ENCODE measurements around the gene RPL27A. TPM values are rescaled to one million over a fixed set of nuclear protein-coding genes. Genes with fewer than 3 reads are reported as not detected.

RPL27A gene
- total and polyA plus RNA-seq, 2 of the 8 experiments (the other 6 are each of a cell fraction or from before 2014, with no cell fraction given): 1,756 to 1,777 TPM

- H2BK15ac ChIP-seq (ENCODE audit: low read length): no peak overlapping the region
- TF ChIP-seq POLR2A (IDR thresholded peaks at IDR 0.05; ENCODE audit: control extremely low read depth in 1 of 2, low read depth in 2 of 2, low read length in 2 of 2): peak; percentile 11 to 18; a peak in 1 of 3 replicates
- 0 out of 2 replicates have a peak, but pooled peaks have one; percentile 7 for TF ChIP-seq POLR2AphosphoS5 (IDR thresholded peaks at IDR 0.05; ENCODE audit: low read depth, low read length)
- no peak for TF ChIP-seq CHD2 (IDR thresholded peaks at IDR 0.05; ENCODE audit: low read length)
- H3K27ac ChIP-seq (ENCODE audit: low read depth, low read length): no peak overlapping the region
- no peak overlapping the region for H3K4ac ChIP-seq (replicated peaks; ENCODE audit: insufficient read length, low read depth, low read length)
- H4K91ac ChIP-seq (replicated peaks; ENCODE audit: insufficient read length, low read length): no peak overlapping the region
- no peak overlapping the region for H2BK120ac ChIP-seq (replicated peaks; ENCODE audit: low read depth, low read length)
- CTCF ChIA-PET (ENCODE audit: partially characterized antibody): interaction anchor here (1.2 to 1.4 kb wide), 2 partner anchors 122 to 267 kb away, joined by 3 read pairs; no protein-coding TSS in a partner anchor
- peak overlapping the region; percentile 45; the same call in 1 of the 2 replicates for H4K8ac ChIP-seq (ENCODE audit: extremely low read depth, insufficient read depth, low read length)
- H4K20me1 ChIP-seq (replicated peaks in 1 of 2; ENCODE audit: control insufficient read depth in 1 of 2, insufficient read depth in 2 of 2, low read length in 2 of 2): no peaks in the 10 kb centered on the region
- peaks cover 5% of the 10 kb centered on the region for H3K23me2 ChIP-seq (ENCODE audit: low read depth, low read length)
- H3K27me3 ChIP-seq (replicated peaks in 1 of 4; ENCODE audit: control insufficient read depth in 3 of 4, extremely low read depth in 1 of 4, insufficient read depth in 3 of 4, low read length in 3 of 4): no peaks in the 10 kb centered on the region
- no peaks in the 10 kb centered on the region; the same call in 1 of the 2 replicates for H3K79me1 ChIP-seq (ENCODE audit: low read depth, low read length)
- no peak overlapping the region for H3K4me2 ChIP-seq (ENCODE audit: insufficient read depth in 1 of 2, low read depth in 2 of 2, low read length in 2 of 2)
- POLR2A ChIA-PET (ENCODE audit: partially characterized antibody): interaction anchor here (1.2 to 10.7 kb wide), 8 partner anchors 9 to 170 kb away, joined by 3 to 248 read pairs (median 4); partner anchors contain the start of genes RPL27A and TRIM66
- H3K9ac ChIP-seq (replicated peaks in 1 of 4; ENCODE audit: extremely low read depth in 1 of 4, low read depth in 3 of 4, low read length in 3 of 4): no peak overlapping the region
- no peak overlapping the region for H3K18ac ChIP-seq (ENCODE audit: extremely low read depth, low read length)
- H2AFZ ChIP-seq (ENCODE audit: low read length): no peak overlapping the region
- no peak overlapping the region for H2BK20ac ChIP-seq (ENCODE audit: low read length)
- H2BK12ac ChIP-seq (ENCODE audit: low read depth, low read length): no peak overlapping the region
- FAIRE-seq (no peak), DNase-seq (ENCODE audit: low read depth in 1 of 2, low spot score in 2 of 2) (no peak)
- H3K36me3 ChIP-seq (ENCODE audit: control insufficient read depth in 2 of 4, insufficient read depth in 4 of 4, low read length in 3 of 4): peaks cover 9 to 35% (median 20%) of the 10 kb centered on the region in 4 experiments
- H3K14ac ChIP-seq (ENCODE audit: insufficient read length): no peak overlapping the region
- WGBS, 2 experiments (ENCODE audit: extremely low coverage in 1 of 2, insufficient coverage in 1 of 2, insufficient read length in 1 of 2, insufficient replicate concordance in 2 of 2, low coverage in 1 of 2, low lambda C conversion rate in 2 of 2, missing lambda C conversion rate in 1 of 2): 62% methylated on average over 3 of the region's 3 CpGs; no CpG with 5 or more reads in 1 of the 2 experiments
- H4K5ac ChIP-seq (ENCODE audit: insufficient read length, low read depth, low read length): no peak overlapping the region
- peaks cover 0 to 10% (median 4%) of the 10 kb centered on the region in 4 experiments; a peak in 2 of 7 replicates for H3K4me1 ChIP-seq (replicated peaks in 1 of 4; ENCODE audit: control insufficient read depth in 3 of 4, insufficient read depth in 4 of 4, low read length in 3 of 4)
- H3K9me3 ChIP-seq (ENCODE audit: insufficient read depth in 2 of 2, low read depth in 1 of 2, low read length in 1 of 2): no peaks in the 10 kb centered on the region
- no peak overlapping the region for H3K56ac ChIP-seq (replicated peaks; ENCODE audit: insufficient read length, low read depth, low read length)
- H2BK5ac ChIP-seq (ENCODE audit: low read depth, low read length): no peak overlapping the region
- H3K4me3 ChIP-seq (ENCODE audit: extremely low read depth in 1 of 4, insufficient read depth in 2 of 4, low read depth in 3 of 4, low read length in 4 of 4): no peak overlapping the region
- peaks cover 0 to 10% of the 10 kb centered on the region in 2 experiments; a peak in 2 of 4 replicates for H3K79me2 ChIP-seq (ENCODE audit: control insufficient read depth in 1 of 2, insufficient read depth in 2 of 2, low read length in 2 of 2)
- no peak overlapping the region for H3K23ac ChIP-seq (ENCODE audit: insufficient read length)
- H2AK5ac ChIP-seq (ENCODE audit: low read depth, low read length): no peak overlapping the region
Observed at GRCh38 chr11:8692417-8692816, 9.8 kb downstream of the RPL27A start.

All from H1 (cell line).